Smooth muscle cell (in vitro differentiated cells): ENCODE measurements around the gene ABRACL. TPM values are rescaled to one million over a fixed set of nuclear protein-coding genes. Genes with fewer than 3 reads are reported as not detected.

Experiments
- DNase-seq: peaks from one replicate; lab custom pipeline; 2025; ENCODE audit not compliant: unreplicated experiment; lab: John Stamatoyannopoulos, UW
- H2AFZ ChIP-seq: fragments of 200-600 bp; sonication (generic); 2 replicates; pipeline ENCODE4 v1.6.0; 2016; ENCODE audit warnings: antibody characterized with exemption, low read depth, mild to moderate bottlenecking
- H3F3A ChIP-seq: fragments of 200-600 bp; sonication (generic); 2 replicates; pipeline ENCODE4 v1.6.0; 2017; ENCODE audit warnings: antibody characterized with exemption, low read depth
- H3K27ac ChIP-seq: fragments of 200-600 bp; sonication (generic); 2 replicates; pipeline ENCODE4 v1.5.1; 2016; ENCODE audit warnings: low read depth, mild to moderate bottlenecking
- H3K27me3 ChIP-seq: fragments of 200-600 bp; sonication (generic); 2 replicates; pipeline ENCODE4 v1.6.1; 2016; ENCODE audit warnings: low read depth, mild to moderate bottlenecking
- H3K36me3 ChIP-seq: fragments of 200-600 bp; sonication (generic); 2 replicates; pipeline ENCODE4 v1.5.1; 2016; ENCODE audit warnings: low read depth
- H3K4me1 ChIP-seq: fragments of 200-600 bp; sonication (generic); 2 replicates; pipeline ENCODE4 v1.5.1; 2016; ENCODE audit warnings: low read depth
- H3K4me2 ChIP-seq: fragments of 200-600 bp; sonication (generic); 2 replicates; pipeline ENCODE4 v1.6.0; 2016; ENCODE audit warnings: mild to moderate bottlenecking
- H3K4me3 ChIP-seq: fragments of 200-600 bp; sonication (generic); 2 replicates; pipeline ENCODE4 v1.5.1; 2016; ENCODE audit warnings: mild to moderate bottlenecking
- H3K79me2 ChIP-seq: fragments of 200-600 bp; sonication (generic); 2 replicates; pipeline ENCODE4 v1.6.0; 2016; ENCODE audit warnings: low read depth, mild to moderate bottlenecking
- H3K9ac ChIP-seq: fragments of 200-600 bp; sonication (generic); 2 replicates; pipeline ENCODE4 v1.6.0; 2016; ENCODE audit warnings: low read depth
- H3K9me3 ChIP-seq: fragments of 200-600 bp; sonication (generic); replicated peaks from 2 replicates; pipeline ENCODE4 v1.5.1; 2016; ENCODE audit warnings: low read depth
- H4K20me1 ChIP-seq: fragments of 200-600 bp; sonication (generic); 2 replicates; pipeline ENCODE4 v1.6.0; 2016; ENCODE audit warnings: low read depth
- WGBS: methylation state at CpG from one replicate; pipeline ENCODE4 v1.1.7; 2016; ENCODE audit warnings: low lambda C conversion rate; 5-methylcytosine and 5-hydroxymethylcytosine counted together
- polyA plus RNA-seq: library from polyadenylated mRNA; unstranded; fragments of >200 nt; fragmentation: Nextera tagmentation; extraction: Ambion mirVana; gene quantifications from 2 replicates; pipeline ENCODE4 v1.2.1, GENCODE V29; 2016
- total RNA-seq: library from RNA; depleted of rRNA; stranded (reverse); fragments of >200 nt; gene quantifications from 2 replicates; pipeline ENCODE4 v1.2.3, GENCODE V29; 2014
- TF ChIP-seq, protein P1 (sequence below): fragments of 200-600 bp; sonication (generic); IDR thresholded peaks from 2 replicates; pipeline ENCODE4 v1.5.1; 2017; ENCODE audit warnings: borderline replicate concordance, mild to moderate bottlenecking, antibody characterized with exemption; ENCODE audit not compliant: insufficient read depth, poor library complexity, severe bottlenecking

The ABRACL gene, protein sequence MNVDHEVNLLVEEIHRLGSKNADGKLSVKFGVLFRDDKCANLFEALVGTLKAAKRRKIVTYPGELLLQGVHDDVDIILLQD
- total RNA-seq (47.9 and 48.1 TPM in 2 replicates), polyA plus RNA-seq (40.3 and 46.0 TPM in 2 replicates)

GRCh38 chr6:139028658-139029469 lies at the start of gene ABRACL:
ABRACL (plus strand) TSS chr6:139028745; CDS start chr6:139034161, 5,416 bp downstream.
- Histone ChIP-seq H3K4me2 (peak within 1 kb of the TSS; percentile 95), H4K20me1 (peaks cover 24% of the 10 kb centered on the region), H2AFZ (peak within 1 kb of the TSS; percentile 90), H3K79me2 (peaks cover 34% of the 10 kb centered on the region), H3K4me1 (peaks cover 26% of the 10 kb centered on the region), H3F3A (no peaks in the 10 kb centered on the region), H3K27ac (peak within 1 kb of the TSS; percentile 27), H3K36me3 (no peaks in the 10 kb centered on the region), H3K9ac (peak within 1 kb of the TSS; percentile 76), H3K9me3 (no peaks in the 10 kb centered on the region), H3K4me3 (peak within 1 kb of the TSS; percentile 82), H3K27me3 (no peaks in the 10 kb centered on the region)
- peak; percentile 39 for DNase-seq
- TF ChIP-seq, protein P1, sequence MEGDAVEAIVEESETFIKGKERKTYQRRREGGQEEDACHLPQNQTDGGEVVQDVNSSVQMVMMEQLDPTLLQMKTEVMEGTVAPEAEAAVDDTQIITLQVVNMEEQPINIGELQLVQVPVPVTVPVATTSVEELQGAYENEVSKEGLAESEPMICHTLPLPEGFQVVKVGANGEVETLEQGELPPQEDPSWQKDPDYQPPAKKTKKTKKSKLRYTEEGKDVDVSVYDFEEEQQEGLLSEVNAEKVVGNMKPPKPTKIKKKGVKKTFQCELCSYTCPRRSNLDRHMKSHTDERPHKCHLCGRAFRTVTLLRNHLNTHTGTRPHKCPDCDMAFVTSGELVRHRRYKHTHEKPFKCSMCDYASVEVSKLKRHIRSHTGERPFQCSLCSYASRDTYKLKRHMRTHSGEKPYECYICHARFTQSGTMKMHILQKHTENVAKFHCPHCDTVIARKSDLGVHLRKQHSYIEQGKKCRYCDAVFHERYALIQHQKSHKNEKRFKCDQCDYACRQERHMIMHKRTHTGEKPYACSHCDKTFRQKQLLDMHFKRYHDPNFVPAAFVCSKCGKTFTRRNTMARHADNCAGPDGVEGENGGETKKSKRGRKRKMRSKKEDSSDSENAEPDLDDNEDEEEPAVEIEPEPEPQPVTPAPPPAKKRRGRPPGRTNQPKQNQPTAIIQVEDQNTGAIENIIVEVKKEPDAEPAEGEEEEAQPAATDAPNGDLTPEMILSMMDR = no peak
- under 1% methylated on average over 62 of the region's 77 CpGs for WGBS

DNA sequence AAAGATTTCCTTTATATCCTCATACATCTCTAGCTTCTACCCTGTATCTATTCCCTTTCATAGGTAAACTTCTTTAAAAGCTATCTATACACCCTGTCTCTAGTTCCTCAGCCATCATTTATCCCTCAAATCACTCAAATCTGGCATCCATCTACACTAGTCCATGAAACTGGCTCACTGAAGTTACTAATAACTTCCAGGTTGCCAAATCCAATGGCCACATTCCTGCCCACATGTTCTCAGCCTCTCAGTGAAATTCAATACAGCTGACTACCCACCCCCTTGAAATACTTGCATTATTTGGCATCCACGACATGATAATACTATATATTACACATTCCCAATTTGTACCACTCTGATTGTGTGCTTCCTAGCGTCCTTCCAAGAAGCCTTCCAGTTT lies 49.2 kb upstream of the ABRACL start:
- no peak for DNase-seq
- TF ChIP-seq, protein P1 = no peak

DNA sequence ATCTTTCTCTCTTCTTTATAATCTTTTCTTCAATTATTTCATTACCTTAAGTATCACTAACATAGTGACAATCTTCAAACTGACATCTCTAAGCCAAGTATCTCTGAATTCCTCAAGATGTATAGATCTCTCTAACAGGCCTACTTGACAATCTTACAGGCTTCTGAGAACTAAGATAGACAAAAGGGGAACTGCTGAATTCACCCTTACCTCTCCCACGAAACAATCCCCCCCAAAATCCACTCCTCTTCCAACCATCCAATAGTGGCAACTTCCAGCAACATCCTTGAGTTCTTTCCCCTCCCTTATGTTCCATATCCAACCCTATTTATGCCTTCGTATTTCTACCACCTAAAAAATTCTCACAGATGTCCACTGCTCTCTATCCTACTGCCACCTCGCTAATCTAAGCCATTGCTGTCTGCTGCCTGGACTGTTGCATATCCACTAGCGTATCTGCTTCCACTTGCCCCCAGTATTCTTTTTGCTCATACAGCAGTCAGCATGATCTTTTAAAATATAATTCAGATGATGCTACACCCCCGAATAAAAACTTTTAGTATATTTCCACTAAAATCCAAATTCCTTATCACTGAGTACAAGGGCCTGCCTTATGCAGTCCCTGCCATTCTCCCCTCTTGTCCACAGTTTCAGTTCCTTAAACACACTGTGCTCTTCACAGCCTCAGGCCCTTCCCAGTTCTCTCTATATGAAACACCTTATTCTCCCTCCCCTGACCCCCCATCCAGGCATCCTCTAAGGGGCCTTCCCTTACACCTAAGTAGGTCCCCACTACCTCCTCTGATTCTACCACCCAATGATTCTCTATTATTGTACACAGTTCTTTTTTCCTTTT lies 48.5 kb upstream of the ABRACL start:
- Histone ChIP-seq H3K9ac (no peak overlapping the region), H4K20me1 (peaks cover 99% of the 10 kb centered on the region), H3K4me1 (peaks cover 32% of the 10 kb centered on the region), H3K27me3 (no peaks in the 10 kb centered on the region), H2AFZ (no peak overlapping the region), H3K4me2 (no peak overlapping the region), H3K9me3 (no peaks in the 10 kb centered on the region), H3K79me2 (peaks cover 100% of the 10 kb centered on the region), H3K4me3 (no peak overlapping the region), H3K27ac (no peak overlapping the region), H3F3A (no peaks in the 10 kb centered on the region), H3K36me3 (no peaks in the 10 kb centered on the region)
- WGBS = 84% methylated on average over 5 of the region's 5 CpGs
- DNase-seq = no peak
- TF ChIP-seq, protein P1 = no peak

More for the DNA sequence above, 49.2 kb upstream of the ABRACL start:
- Histone ChIP-seq H3K27ac (no peak overlapping the region), H3K4me1 (peaks cover 28% of the 10 kb centered on the region), H3K4me3 (no peak overlapping the region), H2AFZ (no peak overlapping the region), H3F3A (no peaks in the 10 kb centered on the region), H3K9me3 (no peaks in the 10 kb centered on the region), H3K79me2 (peaks cover 100% of the 10 kb centered on the region), H4K20me1 (peaks cover 99% of the 10 kb centered on the region), H3K9ac (no peak overlapping the region), H3K4me2 (no peak overlapping the region), H3K27me3 (no peaks in the 10 kb centered on the region), H3K36me3 (no peaks in the 10 kb centered on the region)
- WGBS = 72% methylated on average over 2 of the region's 2 CpGs
